Hepatocyte (in vitro differentiated cells): ENCODE measurements around the gene ERFL. TPM values are rescaled to one million over a fixed set of nuclear protein-coding genes. Genes with fewer than 3 reads are reported as not detected.

Experiments used
- DNase-seq: peaks from one replicate; pipeline ENCODE4 v3.0.0-alpha.2; 2016; ENCODE audit warnings: low spot score
- H2AFZ ChIP-seq: fragments of 200-600 bp; sonication (generic); 2 replicates; pipeline ENCODE4 v1.6.0; 2016; ENCODE audit warnings: antibody characterized with exemption, mild to moderate bottlenecking
- H3K27ac ChIP-seq: fragments of 200-600 bp; sonication (generic); 2 replicates; pipeline ENCODE4 v1.5.1; 2016; ENCODE audit warnings: mild to moderate bottlenecking
- H3K27me3 ChIP-seq: fragments of 200-600 bp; sonication (generic); 2 replicates; pipeline ENCODE4 v1.6.1; 2016
- H3K36me3 ChIP-seq: fragments of 200-600 bp; sonication (generic); replicated peaks from 2 replicates; pipeline ENCODE4 v1.5.1; 2016; ENCODE audit warnings: low read depth; ENCODE audit not compliant: insufficient read depth
- H3K4me1 ChIP-seq: fragments of 200-600 bp; sonication (generic); 2 replicates; pipeline ENCODE4 v1.5.1; 2016; ENCODE audit warnings: mild to moderate bottlenecking, moderate library complexity; ENCODE audit not compliant: insufficient read depth
- H3K4me2 ChIP-seq: fragments of 200-600 bp; sonication (generic); 2 replicates; pipeline ENCODE4 v1.6.0; 2016
- H3K4me3 ChIP-seq: fragments of 200-600 bp; sonication (generic); 2 replicates; pipeline ENCODE4 v1.5.1; 2016; ENCODE audit warnings: mild to moderate bottlenecking
- H3K79me2 ChIP-seq: fragments of 200-600 bp; sonication (generic); 2 replicates; pipeline ENCODE4 v1.6.0; 2017; ENCODE audit warnings: mild to moderate bottlenecking
- H3K9me2 ChIP-seq: fragments of 200-600 bp; sonication (generic); replicated peaks from 2 replicates; pipeline ENCODE4 v1.6.0; 2017; ENCODE audit warnings: mild to moderate bottlenecking; ENCODE audit not compliant: insufficient read depth
- H3K9me3 ChIP-seq: fragments of 200-600 bp; sonication (generic); 2 replicates; pipeline ENCODE4 v1.5.1; 2016; ENCODE audit warnings: low read depth, mild to moderate bottlenecking
- H4K20me1 ChIP-seq: fragments of 200-600 bp; sonication (generic); 2 replicates; pipeline ENCODE4 v1.6.0; 2016; ENCODE audit warnings: mild to moderate bottlenecking; ENCODE audit not compliant: insufficient read depth, poor library complexity, severe bottlenecking
- EZH2 ChIP-seq: fragments of 200-600 bp; sonication (generic); IDR thresholded peaks from 2 replicates; pipeline ENCODE4 v1.6.1; 2016; ENCODE audit warnings: antibody characterized with exemption, mild to moderate bottlenecking, borderline replicate concordance
- EZH2phosphoT487 ChIP-seq: fragments of 200-600 bp; sonication (generic); IDR thresholded peaks from one replicate; pipeline ENCODE4 v1.6.1; 2018; ENCODE audit warnings: antibody characterized with exemption, mild to moderate bottlenecking, low read depth, moderate library complexity; ENCODE audit not compliant: unreplicated experiment, severe bottlenecking
- WGBS: methylation state at CpG from one replicate; pipeline ENCODE4 v1.1.6; 2016; ENCODE audit warnings: low lambda C conversion rate; ENCODE audit errors: missing lambda C conversion rate; 5-methylcytosine and 5-hydroxymethylcytosine counted together
- polyA plus RNA-seq: library from polyadenylated mRNA; unstranded; fragments of >200 nt; fragmentation: Nextera tagmentation; extraction: Ambion mirVana; gene quantifications from 2 replicates; pipeline ENCODE4 v1.2.1, GENCODE V29; 2016
- total RNA-seq: library from RNA; depleted of rRNA; stranded (reverse); fragments of >200 nt; gene quantifications from 2 replicates; pipeline ENCODE4 v1.2.3, GENCODE V29; 2014
- TF ChIP-seq, protein P1 (sequence below): fragments of 200-600 bp; sonication (generic); IDR thresholded peaks from 2 replicates; pipeline ENCODE4 v1.5.1; 2016; ENCODE audit warnings: antibody characterized with exemption, mild to moderate bottlenecking; ENCODE audit not compliant: poor library complexity

ERFL gene
- total and polyA plus RNA-seq, 2 experiments from 2014 or later: 0.53 TPM; not detected in 1

- H4K20me1 ChIP-seq: no peaks in the 10 kb centered on the region
- H3K36me3 ChIP-seq: no peaks in the 10 kb centered on the region
- H3K4me2 ChIP-seq: no peak overlapping the region
- TF ChIP-seq EZH2phosphoT487 (no peak), EZH2 (no peak)
- TF ChIP-seq, protein P1, sequence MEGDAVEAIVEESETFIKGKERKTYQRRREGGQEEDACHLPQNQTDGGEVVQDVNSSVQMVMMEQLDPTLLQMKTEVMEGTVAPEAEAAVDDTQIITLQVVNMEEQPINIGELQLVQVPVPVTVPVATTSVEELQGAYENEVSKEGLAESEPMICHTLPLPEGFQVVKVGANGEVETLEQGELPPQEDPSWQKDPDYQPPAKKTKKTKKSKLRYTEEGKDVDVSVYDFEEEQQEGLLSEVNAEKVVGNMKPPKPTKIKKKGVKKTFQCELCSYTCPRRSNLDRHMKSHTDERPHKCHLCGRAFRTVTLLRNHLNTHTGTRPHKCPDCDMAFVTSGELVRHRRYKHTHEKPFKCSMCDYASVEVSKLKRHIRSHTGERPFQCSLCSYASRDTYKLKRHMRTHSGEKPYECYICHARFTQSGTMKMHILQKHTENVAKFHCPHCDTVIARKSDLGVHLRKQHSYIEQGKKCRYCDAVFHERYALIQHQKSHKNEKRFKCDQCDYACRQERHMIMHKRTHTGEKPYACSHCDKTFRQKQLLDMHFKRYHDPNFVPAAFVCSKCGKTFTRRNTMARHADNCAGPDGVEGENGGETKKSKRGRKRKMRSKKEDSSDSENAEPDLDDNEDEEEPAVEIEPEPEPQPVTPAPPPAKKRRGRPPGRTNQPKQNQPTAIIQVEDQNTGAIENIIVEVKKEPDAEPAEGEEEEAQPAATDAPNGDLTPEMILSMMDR: no peak
- H2AFZ ChIP-seq: no peak overlapping the region
- WGBS: 94% methylated on average over 19 of the region's 19 CpGs
- H3K27ac ChIP-seq: no peak overlapping the region
- no peaks in the 10 kb centered on the region for H3K27me3 ChIP-seq
- DNase-seq: no peak
- H3K4me1 ChIP-seq: no peaks in the 10 kb centered on the region
- no peaks in the 10 kb centered on the region for H3K9me3 ChIP-seq
- no peaks in the 10 kb centered on the region for H3K79me2 ChIP-seq
- H3K9me2 ChIP-seq: no peaks in the 10 kb centered on the region
- no peak overlapping the region for H3K4me3 ChIP-seq
Observed at GRCh38 chr19:41969772-41970458, 41.7 kb upstream of the ERFL start.

GRCh38 chr19:41968751-41969595, 40.7 kb upstream of the ERFL start:
- no peak overlapping the region for H2AFZ ChIP-seq
- H3K27me3 ChIP-seq: no peaks in the 10 kb centered on the region
- 87% methylated on average over 26 of the region's 28 CpGs for WGBS
- no peak overlapping the region for H3K4me3 ChIP-seq
- no peaks in the 10 kb centered on the region for H3K9me3 ChIP-seq
- H4K20me1 ChIP-seq: no peaks in the 10 kb centered on the region
- no peaks in the 10 kb centered on the region for H3K36me3 ChIP-seq
- TF ChIP-seq, protein P1: no peak
- TF ChIP-seq EZH2 (no peak), EZH2phosphoT487 (no peak)
- H3K4me2 ChIP-seq: no peak overlapping the region
- no peaks in the 10 kb centered on the region for H3K79me2 ChIP-seq
- no peaks in the 10 kb centered on the region for H3K9me2 ChIP-seq
- H3K27ac ChIP-seq: no peak overlapping the region
- no peaks in the 10 kb centered on the region for H3K4me1 ChIP-seq
- DNase-seq: no peak

DNA sequence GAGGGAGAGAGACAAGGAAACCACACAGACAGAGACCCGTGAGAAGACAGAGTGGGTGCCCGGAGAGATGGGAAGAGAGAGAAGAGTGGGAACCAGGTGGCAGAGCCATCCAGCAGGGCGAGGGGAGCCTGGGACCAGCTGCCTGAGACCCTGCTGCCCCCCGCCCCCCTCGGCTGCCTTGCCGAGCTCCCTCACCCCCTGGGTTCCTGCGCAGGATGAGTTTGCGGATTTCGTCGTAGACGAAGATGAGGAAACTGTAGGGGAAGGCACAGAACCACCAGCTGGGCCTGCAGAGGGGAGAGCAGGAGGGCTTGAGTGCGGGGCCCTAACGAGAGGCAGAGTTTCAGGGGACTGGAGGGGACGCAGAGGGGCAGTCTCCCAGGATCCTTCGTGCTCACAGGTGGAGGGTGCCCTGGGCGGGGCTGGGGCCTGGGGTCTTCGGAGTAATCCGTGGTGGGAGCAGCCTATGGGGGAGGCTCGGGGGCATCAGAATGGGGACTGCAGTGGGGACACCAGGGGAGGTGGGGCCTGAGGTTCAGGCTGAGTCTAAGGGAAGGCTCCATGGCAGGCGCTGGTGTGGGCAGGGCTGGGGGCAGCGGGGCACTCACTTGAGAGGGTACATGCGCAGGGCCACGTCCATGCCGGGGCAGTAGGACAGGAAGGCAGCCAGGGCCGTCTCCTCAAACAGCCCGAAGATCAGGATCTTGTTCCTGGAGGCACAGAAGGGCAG, 39.0 kb upstream of the ERFL start:
- Histone ChIP-seq H3K27me3 (no peaks in the 10 kb centered on the region), H3K79me2 (no peaks in the 10 kb centered on the region), H3K27ac (no peak overlapping the region), H3K9me3 (no peaks in the 10 kb centered on the region), H3K4me2 (no peak overlapping the region), H4K20me1 (no peaks in the 10 kb centered on the region), H3K36me3 (no peaks in the 10 kb centered on the region), H3K4me3 (no peak overlapping the region), H2AFZ (no peak overlapping the region), H3K4me1 (no peaks in the 10 kb centered on the region), H3K9me2 (no peaks in the 10 kb centered on the region)
- TF ChIP-seq EZH2: no peak
- TF ChIP-seq EZH2phosphoT487: no peak
- TF ChIP-seq, protein P1: no peak
- WGBS: 94% methylated on average over 18 of the region's 26 CpGs
- DNase-seq: no peak
